DOHH2 (cell line): ENCODE results near the gene ADCY5.

Source experiments
- H3F3A ChIP-seq: fragments of 200-600 bp; sonication (generic), shearing (Covaris generic); 2 replicates; pipeline ENCODE4 v1.6.0; 2016; ENCODE audit warnings: antibody characterized with exemption, mild to moderate bottlenecking; ENCODE audit not compliant: control insufficient read depth, insufficient read depth
- H3K27ac ChIP-seq: fragments of 200-600 bp; sonication (generic); 2 replicates; pipeline ENCODE4 v1.5.1; 2014; ENCODE audit warnings: low read depth, mild to moderate bottlenecking, low read length, moderate library complexity
- H3K27me3 ChIP-seq: fragments of 200-600 bp; sonication (generic); 2 replicates; pipeline ENCODE4 v1.6.1; 2014; ENCODE audit warnings: mild to moderate bottlenecking, low read length, mixed read lengths; ENCODE audit not compliant: control insufficient read depth
- H3K36me3 ChIP-seq: fragments of 200-600 bp; sonication (generic); 2 replicates; pipeline ENCODE4 v1.6.1; 2014; ENCODE audit warnings: mild to moderate bottlenecking, low read length, moderate library complexity, mixed read lengths; ENCODE audit not compliant: control insufficient read depth
- H3K4me1 ChIP-seq: fragments of 200-600 bp; sonication (generic); 2 replicates; pipeline ENCODE4 v1.6.1; 2014; ENCODE audit warnings: mild to moderate bottlenecking, low read length, mixed read lengths; ENCODE audit not compliant: control insufficient read depth
- H3K4me2 ChIP-seq: fragments of 200-600 bp; sonication (generic); 2 replicates; pipeline ENCODE4 v1.6.0; 2014; ENCODE audit warnings: mild to moderate bottlenecking, low read length, moderate library complexity
- H3K4me3 ChIP-seq: fragments of 200-600 bp; sonication (generic); 2 replicates; pipeline ENCODE4 v1.5.1; 2014; ENCODE audit warnings: mild to moderate bottlenecking, low read length, mixed read lengths
- H3K79me2 ChIP-seq: fragments of 200-600 bp; sonication (generic); 2 replicates; pipeline ENCODE4 v1.6.1; 2014; ENCODE audit warnings: mild to moderate bottlenecking, low read length, mixed read lengths; ENCODE audit not compliant: control insufficient read depth
- H3K9me2 ChIP-seq: fragments of 200-600 bp; sonication (generic); replicated peaks from 2 replicates; pipeline ENCODE4 v1.6.1; 2014; ENCODE audit warnings: mild to moderate bottlenecking, low read length, mixed read lengths; ENCODE audit not compliant: control insufficient read depth
- H3K9me3 ChIP-seq: fragments of 200-600 bp; sonication (generic); 2 replicates; pipeline ENCODE4 v1.6.1; 2014; ENCODE audit warnings: antibody characterized with exemption, low read length, mixed read lengths; ENCODE audit not compliant: control insufficient read depth, insufficient read depth
- H4K20me1 ChIP-seq: fragments of 200-600 bp; sonication (generic); 2 replicates; pipeline ENCODE4 v1.6.0; 2014; ENCODE audit warnings: low read depth, mild to moderate bottlenecking, antibody characterized with exemption, low read length, moderate library complexity; ENCODE audit not compliant: control insufficient read depth, insufficient read depth
- CTCF ChIP-seq: fragments of 200-600 bp; sonication (generic); IDR thresholded peaks from one replicate; pipeline ENCODE4 v1.5.1; 2014; ENCODE audit warnings: antibody characterized with exemption, mild to moderate bottlenecking, low read depth, low read length; ENCODE audit not compliant: poor library complexity, severe bottlenecking
- EZH2phosphoT487 ChIP-seq: fragments of 200-600 bp; sonication (generic); IDR thresholded peaks from 2 replicates; pipeline ENCODE4 v1.6.1; 2017; ENCODE audit warnings: borderline replicate concordance, mild to moderate bottlenecking, antibody characterized with exemption, low read length, moderate library complexity, mixed read lengths

Gene ADCY5

GRCh38 chr3:123485551-123485950 lies 36.7 kb upstream of the ADCY5 start:
- no peaks in the 10 kb centered on the region for H3K36me3 ChIP-seq
- H4K20me1 ChIP-seq: 0 out of 2 replicates have a peak, but pooled peaks cover 6% of the 10 kb centered on the region
- no peak for TF ChIP-seq EZH2phosphoT487
- no peak for TF ChIP-seq CTCF
- H3K9me3 ChIP-seq: no peaks in the 10 kb centered on the region
- H3K4me1 ChIP-seq: no peaks in the 10 kb centered on the region
- no peak overlapping the region for H3K4me3 ChIP-seq
- no peak overlapping the region for H3K27ac ChIP-seq
- no peaks in the 10 kb centered on the region for H3K9me2 ChIP-seq
- no peaks in the 10 kb centered on the region; the same call in 1 of the 2 replicates for H3K27me3 ChIP-seq
- H3K79me2 ChIP-seq: no peaks in the 10 kb centered on the region
- H3F3A ChIP-seq: no peaks in the 10 kb centered on the region
- H3K4me2 ChIP-seq: no peak overlapping the region

- H3F3A ChIP-seq: no peaks in the 10 kb centered on the region
- no peaks in the 10 kb centered on the region; the same call in 1 of the 2 replicates for H3K27me3 ChIP-seq
- no peak overlapping the region for H3K4me2 ChIP-seq
- no peaks in the 10 kb centered on the region for H3K36me3 ChIP-seq
- H3K4me3 ChIP-seq: no peak overlapping the region
- no peaks in the 10 kb centered on the region for H3K79me2 ChIP-seq
- H3K27ac ChIP-seq: no peak overlapping the region
- 0 out of 2 replicates have a peak, but pooled peaks cover 4% of the 10 kb centered on the region for H4K20me1 ChIP-seq
- no peaks in the 10 kb centered on the region for H3K9me2 ChIP-seq
- no peaks in the 10 kb centered on the region for H3K9me3 ChIP-seq
- no peak for TF ChIP-seq CTCF
- no peak for TF ChIP-seq EZH2phosphoT487
- no peaks in the 10 kb centered on the region for H3K4me1 ChIP-seq
Observed at GRCh38 chr3:123483146-123483545, 34.3 kb upstream of the ADCY5 start.

GRCh38 chr3:123481722-123482457 lies 33.0 kb upstream of the ADCY5 start:
- TF ChIP-seq CTCF (no peak), EZH2phosphoT487 (no peak)
- Histone ChIP-seq H3K9me3 (no peaks in the 10 kb centered on the region), H3K79me2 (no peaks in the 10 kb centered on the region), H3K27ac (no peak overlapping the region), H3K4me1 (no peaks in the 10 kb centered on the region), H3F3A (no peaks in the 10 kb centered on the region), H3K4me3 (no peak overlapping the region), H3K9me2 (no peaks in the 10 kb centered on the region), H4K20me1 (0 out of 2 replicates have a peak, but pooled peaks cover 4% of the 10 kb centered on the region), H3K27me3 (peaks cover 3% of the 10 kb centered on the region; the same call in 1 of the 2 replicates), H3K4me2 (no peak overlapping the region), H3K36me3 (no peaks in the 10 kb centered on the region)
